Peyer's patch (tissue), 4 donors: ENCODE data around the gene ISLR.

ENCODE experiments used
- POLR2A ChIP-seq, 2 donors: fragments of 450-650 bp; IDR thresholded peaks; one replicate each; pipeline ENCODE4 v1.5.1; 2017; ENCODE audit warnings: antibody characterized with exemption in 2 of 2, mild to moderate bottlenecking in 2 of 2, moderate library complexity in 2 of 2
- TF ChIP-seq, protein P1 (sequence below), 6 experiments: fragments of 450-650 bp in 4 of 6; fragments of 200-600 bp in 2 of 6; sonication (generic) in 1 of 6; IDR thresholded peaks; one replicate each; pipeline ENCODE4 v1.5.1; 2017 to 2019; ENCODE audit warnings: antibody characterized with exemption in 6 of 6, mild to moderate bottlenecking in 3 of 6, moderate library complexity in 1 of 6

GRCh38 chr15:74180881-74181602, 7.5 kb downstream of the ISLR start:
- TF ChIP-seq, protein P1, sequence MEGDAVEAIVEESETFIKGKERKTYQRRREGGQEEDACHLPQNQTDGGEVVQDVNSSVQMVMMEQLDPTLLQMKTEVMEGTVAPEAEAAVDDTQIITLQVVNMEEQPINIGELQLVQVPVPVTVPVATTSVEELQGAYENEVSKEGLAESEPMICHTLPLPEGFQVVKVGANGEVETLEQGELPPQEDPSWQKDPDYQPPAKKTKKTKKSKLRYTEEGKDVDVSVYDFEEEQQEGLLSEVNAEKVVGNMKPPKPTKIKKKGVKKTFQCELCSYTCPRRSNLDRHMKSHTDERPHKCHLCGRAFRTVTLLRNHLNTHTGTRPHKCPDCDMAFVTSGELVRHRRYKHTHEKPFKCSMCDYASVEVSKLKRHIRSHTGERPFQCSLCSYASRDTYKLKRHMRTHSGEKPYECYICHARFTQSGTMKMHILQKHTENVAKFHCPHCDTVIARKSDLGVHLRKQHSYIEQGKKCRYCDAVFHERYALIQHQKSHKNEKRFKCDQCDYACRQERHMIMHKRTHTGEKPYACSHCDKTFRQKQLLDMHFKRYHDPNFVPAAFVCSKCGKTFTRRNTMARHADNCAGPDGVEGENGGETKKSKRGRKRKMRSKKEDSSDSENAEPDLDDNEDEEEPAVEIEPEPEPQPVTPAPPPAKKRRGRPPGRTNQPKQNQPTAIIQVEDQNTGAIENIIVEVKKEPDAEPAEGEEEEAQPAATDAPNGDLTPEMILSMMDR (IDR thresholded peaks at IDR 0.05): no peak
- no peak for TF ChIP-seq POLR2A (IDR thresholded peaks at IDR 0.05)
